GM13977 (cell line): ENCODE data around the gene EML4.
A peak's percentile ranks its signal among the peaks of the same experiment; 100 is the strongest.

Experiments used
- DNase-seq: peaks from one replicate; pipeline ENCODE4 v3.0.0; 2012; ENCODE audit warnings: low spot score
- in situ Hi-C: fragments of 300-500 bp; cut with MboI; formaldehyde crosslinking; loops from one replicate; pipeline ENCODE4 v1.12.0; 2022; ENCODE audit warnings: low sequenced_read_pairs, low pct_unique_long_range_greater_than_20kb, mixed read lengths, inconsistent platforms; ENCODE audit not compliant: unreplicated experiment
- TF ChIP-seq, protein P1 (sequence below): IDR thresholded peaks from 2 replicates; pipeline ENCODE4 v1.5.1; 2012; ENCODE audit warnings: mild to moderate bottlenecking, control low read depth; ENCODE audit not compliant: insufficient read depth; ENCODE audit errors: extremely low read depth, missing control alignments

Gene EML4

DNA sequence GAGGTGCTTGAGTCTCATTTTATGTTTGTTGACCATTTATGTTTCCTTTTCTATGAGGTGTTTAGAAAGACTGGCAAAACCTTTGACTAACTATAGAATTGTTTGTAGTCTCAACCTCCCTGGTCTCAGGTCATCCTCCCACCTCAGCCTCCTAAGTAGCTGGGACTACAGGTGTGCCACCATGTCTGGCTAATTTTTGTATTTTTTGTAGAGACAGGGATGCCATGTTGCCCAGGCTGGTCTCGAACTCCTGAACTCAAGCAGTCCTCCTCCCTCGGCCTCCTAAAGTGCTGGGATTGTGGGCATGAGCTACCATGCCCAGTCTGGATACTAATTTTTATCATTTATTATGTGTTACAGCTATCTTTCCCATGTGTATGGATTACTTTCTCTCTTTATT, 67.8 kb downstream of the EML4 start:
- in situ Hi-C loops, result loop anchor here (10.0 to 25.0 kb wide), 2 partner anchors 142 to 375 kb away; no protein-coding TSS in a partner anchor
- no peak for DNase-seq

GRCh38 chr2:42238644-42239288, 69.6 kb downstream of the EML4 start:
- in situ Hi-C loops, result loop anchor here (10.0 to 25.0 kb wide), 2 partner anchors 144 to 376 kb away; no protein-coding TSS in a partner anchor
- DNase-seq, result no peak
- TF ChIP-seq, protein P1, sequence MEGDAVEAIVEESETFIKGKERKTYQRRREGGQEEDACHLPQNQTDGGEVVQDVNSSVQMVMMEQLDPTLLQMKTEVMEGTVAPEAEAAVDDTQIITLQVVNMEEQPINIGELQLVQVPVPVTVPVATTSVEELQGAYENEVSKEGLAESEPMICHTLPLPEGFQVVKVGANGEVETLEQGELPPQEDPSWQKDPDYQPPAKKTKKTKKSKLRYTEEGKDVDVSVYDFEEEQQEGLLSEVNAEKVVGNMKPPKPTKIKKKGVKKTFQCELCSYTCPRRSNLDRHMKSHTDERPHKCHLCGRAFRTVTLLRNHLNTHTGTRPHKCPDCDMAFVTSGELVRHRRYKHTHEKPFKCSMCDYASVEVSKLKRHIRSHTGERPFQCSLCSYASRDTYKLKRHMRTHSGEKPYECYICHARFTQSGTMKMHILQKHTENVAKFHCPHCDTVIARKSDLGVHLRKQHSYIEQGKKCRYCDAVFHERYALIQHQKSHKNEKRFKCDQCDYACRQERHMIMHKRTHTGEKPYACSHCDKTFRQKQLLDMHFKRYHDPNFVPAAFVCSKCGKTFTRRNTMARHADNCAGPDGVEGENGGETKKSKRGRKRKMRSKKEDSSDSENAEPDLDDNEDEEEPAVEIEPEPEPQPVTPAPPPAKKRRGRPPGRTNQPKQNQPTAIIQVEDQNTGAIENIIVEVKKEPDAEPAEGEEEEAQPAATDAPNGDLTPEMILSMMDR, result peak; percentile 58

More for the DNA sequence above, 67.8 kb downstream of the EML4 start:
- TF ChIP-seq, protein P1, result no peak

- no peak for DNase-seq
- in situ Hi-C loops, result loop anchor here (10.0 to 25.0 kb wide), 2 partner anchors 144 to 377 kb away; no protein-coding TSS in a partner anchor
Observed at GRCh38 chr2:42239289-42239661, 70.1 kb downstream of the EML4 start.

GRCh38 chr2:42239811-42240210, 70.7 kb downstream of the EML4 start:
- TF ChIP-seq, protein P1, result no peak
- in situ Hi-C loops, result loop anchor here (10.0 to 25.0 kb wide), 2 partner anchors 145 to 378 kb away; no protein-coding TSS in a partner anchor
- DNase-seq, result no peak

More at GRCh38 chr2:42239289-42239661, 70.1 kb downstream of the EML4 start:
- TF ChIP-seq, protein P1, result no peak

DNA sequence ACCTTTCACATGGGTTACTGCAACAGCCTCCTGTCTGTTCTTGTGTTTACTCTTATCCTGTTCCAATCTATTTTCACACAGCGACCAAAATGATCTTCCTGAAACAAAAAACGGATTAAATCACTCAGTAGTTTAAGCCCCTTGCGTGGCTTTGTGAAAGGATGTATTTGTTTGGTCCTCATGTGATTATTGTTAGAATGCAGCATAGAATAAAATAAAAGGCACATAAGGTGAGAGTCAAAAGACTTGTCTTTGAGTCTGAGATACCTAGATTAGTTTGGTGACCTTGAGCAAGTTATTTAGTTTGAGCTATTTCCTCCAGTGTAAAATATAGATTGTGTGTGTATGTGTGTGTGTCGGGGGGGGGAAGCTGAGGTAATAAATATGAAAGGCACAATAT, 72.4 kb downstream of the EML4 start:
- DNase-seq, result no peak
- TF ChIP-seq, protein P1, result no peak
- in situ Hi-C loops, result loop anchor here (25.0 kb wide), 1 partner anchor 379 kb away; no protein-coding TSS in a partner anchor

GRCh38 chr2:42243297-42243696, 74.1 kb downstream of the EML4 start:
- no peak for DNase-seq
- TF ChIP-seq, protein P1, result no peak
- in situ Hi-C loops, result loop anchor here (25.0 kb wide), 1 partner anchor 381 kb away; no protein-coding TSS in a partner anchor
